Occipital lobe (tissue), 2 donors: ENCODE data around the gene ZNF383. TPM values are rescaled to one million over a fixed set of nuclear protein-coding genes. Genes with fewer than 3 reads are reported as not detected.
"Not testable (repeated sequence)": the region's sequence is repeated elsewhere in the genome, so short reads cannot be mapped to it uniquely, and the experiment has no call there.

ENCODE experiments used
- DNase-seq: peaks from one replicate; lab custom pipeline; 2025; lab: John Stamatoyannopoulos, UW
- total RNA-seq: library from RNA; depleted of rRNA; stranded (reverse); fragments of >200 nt; gene quantifications from one replicate; pipeline ENCODE4 v1.2.3, GENCODE V29; 2014

Gene ZNF383
- 18.9 TPM for total RNA-seq

DNA sequence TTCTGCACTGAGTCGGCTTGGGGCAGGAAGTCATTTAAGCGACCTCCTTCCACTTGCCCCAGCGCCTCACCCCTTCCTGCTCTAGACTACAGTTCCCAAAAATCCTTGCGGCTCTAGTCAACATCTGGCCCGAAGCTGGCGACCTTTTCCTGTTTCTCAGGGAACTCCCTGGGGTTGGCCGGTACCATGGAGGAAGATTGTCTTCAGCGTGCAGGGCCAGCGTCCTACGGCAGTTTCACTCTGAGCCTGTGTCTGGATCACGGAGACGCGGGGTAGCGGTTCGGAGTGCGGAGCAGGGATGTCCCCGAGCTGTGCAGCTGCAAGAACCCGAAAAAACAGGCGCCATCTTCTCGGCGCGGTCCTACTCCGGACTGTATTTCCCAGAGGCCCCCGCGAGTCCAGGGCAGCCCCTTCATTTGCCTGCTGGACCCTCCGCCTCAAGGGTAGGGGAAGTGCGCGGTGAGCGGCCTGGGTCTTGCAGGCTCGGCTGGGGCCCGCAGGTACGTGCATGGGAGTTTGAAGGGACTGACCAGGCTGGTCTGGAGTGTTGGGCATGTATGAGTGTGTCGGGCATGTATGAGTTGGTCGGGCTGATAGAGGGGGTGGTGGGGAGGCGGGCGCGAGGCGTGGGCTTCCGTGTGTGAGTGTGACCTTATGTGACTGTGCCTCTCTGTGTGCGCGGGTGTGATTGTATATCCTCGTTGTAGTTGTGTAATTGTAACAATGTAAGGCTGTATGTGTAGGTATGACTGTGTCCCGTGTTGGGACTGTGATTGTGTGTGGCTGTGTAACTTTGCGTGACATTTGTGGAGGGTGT is at the start of gene ZNF383:
TSS of gene ZNF383 (plus strand) at position 440 of the 817 bp plus-strand sequence. CDS start 12,240 bp downstream, outside the sequence.
- DNase-seq: peak; percentile 93

DNA sequence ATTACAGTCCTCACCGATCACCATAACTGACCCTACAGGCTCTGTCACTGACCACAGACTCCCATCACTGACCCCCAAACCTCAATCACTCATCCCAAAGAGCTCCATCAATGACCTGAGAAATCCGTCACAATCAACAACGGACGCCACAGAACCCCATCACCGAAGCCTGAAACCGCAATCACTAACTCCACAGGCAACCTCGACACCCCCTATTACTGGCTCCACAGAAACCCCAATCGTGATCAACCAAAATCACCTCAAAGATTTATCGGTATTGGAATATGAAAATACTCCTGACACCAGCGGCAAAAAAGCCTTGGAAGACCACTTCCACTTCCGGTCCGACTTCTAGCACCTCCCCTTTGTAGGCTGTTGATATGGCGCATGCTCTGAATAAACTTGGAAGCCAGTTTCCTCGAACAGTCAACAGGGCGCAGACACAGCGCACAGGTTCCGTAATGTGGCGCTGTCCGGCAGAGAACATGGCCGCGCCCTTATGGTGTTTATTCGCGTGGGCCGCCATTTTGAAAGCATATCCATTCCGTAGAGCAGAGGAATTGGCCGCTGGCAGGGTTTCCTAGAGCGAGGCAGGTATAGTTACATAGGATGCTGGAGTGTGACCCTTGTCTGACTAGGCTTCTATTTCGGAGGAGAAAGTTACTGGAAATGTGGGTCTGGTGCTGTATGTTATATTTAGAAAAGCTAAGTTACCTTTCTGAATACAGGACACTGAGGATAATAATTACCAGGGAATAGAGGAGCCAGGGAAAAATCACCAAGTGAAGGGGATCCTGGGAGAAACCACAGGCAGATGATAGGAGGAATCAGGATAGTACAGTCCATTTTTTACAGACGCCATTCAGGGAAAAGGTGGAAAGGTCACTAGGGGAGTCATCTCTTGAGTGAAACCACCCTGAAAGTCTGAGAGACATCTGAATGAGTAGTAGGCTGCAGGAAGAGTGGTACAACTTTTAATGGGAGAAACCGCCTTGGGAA is 45.3 kb upstream of the ZNF383 start, which contains the start of gene ZNF585A:
TSS of gene ZNF585A (minus strand) at position 328 of the 999 bp plus-strand sequence. CDS start 2,785 bp downstream, outside the sequence.
- peak; percentile 88 for DNase-seq

DNA sequence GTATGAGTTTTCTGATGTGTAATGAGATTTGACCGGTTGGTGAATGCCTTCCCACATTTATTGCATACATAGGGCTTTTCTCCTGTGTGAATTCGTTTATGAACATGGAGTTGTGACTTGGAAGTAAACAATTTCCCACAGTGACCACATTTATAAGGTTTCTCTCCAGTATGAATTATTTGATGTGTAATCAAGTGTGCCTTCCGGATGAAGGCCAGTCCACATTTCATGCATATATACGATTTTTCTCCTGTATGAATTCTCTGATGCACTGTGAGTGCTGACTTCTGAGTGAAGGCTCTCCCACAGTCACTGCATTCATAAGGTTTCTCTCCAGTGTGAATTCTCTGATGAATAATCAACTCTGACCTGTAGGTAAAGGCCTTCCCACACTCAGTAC is 31.9 kb upstream of the ZNF383 start:
- DNase-seq: not testable (repeated sequence)

DNA sequence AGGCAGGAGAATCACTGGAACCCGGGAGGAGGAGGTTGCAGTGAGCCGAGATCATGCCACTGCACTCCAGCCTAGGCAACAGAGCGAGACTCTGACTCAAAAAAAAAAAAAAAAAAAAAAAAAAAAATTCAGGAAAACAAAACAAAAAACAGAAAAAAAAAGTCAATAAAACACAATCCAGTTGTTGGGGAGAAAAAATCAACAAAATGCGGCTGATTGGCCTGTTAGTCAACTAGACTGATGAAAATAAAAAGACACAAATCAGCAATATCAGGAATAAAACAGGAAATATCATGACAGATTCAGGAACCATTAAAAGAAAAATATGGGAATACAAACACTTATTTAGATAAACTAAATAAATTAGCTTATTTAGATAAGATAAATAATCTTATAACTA is 22.8 kb upstream of the ZNF383 start:
- DNase-seq: not testable (repeated sequence)

DNA sequence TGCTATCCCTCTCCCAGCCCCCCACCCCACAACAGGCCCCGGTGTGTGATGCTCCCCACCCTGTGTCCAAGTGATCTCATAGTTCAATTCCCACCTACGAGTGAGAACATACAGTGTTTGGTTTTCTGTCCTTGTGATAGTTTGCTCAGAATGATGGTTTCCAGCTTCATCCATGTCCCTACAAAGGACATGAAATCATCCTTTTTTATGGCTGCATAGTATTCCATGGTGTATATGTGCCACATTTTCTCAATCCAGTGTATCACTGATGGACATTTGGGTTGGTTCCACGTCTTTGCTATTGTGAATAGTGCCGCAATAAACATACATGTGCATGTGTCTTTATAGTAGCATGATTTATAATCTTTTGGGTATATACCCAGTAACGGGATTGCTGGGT is 20.9 kb upstream of the ZNF383 start:
- DNase-seq: not testable (repeated sequence)

DNA sequence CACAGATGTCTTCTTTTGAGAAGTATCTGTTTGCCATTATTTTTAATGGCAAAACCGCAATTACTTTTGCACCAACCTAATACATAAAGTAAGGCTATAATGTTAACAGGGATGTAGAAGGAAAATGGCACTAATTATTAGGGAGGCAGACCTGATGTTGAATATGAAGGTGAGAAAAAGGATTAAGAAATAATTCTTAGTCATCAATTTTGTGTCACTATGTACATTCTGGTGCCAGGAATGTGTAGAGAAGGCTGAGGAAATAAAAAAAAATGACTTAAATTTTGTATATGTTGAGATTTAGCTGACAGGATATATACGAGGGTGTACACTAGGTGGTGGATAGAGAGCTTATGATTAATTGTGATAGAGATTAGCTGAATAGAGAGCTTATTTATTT is 20.2 kb upstream of the ZNF383 start:
- no peak for DNase-seq

DNA sequence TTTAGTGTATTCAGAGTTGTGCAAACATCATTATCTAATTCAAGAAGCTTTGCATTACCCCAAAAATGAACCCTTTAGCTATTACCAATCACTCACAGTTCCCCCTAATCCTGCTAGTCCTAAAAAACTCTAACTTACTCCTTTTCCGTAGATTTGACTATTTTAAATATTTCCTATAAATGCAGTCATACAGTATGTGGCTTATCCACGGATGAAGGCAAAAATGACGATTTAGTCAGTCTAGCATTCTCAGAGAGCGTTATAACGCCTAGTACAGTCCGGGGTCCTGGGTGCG is 587 bp upstream of the ZNF383 start:
- DNase-seq: no peak

DNA sequence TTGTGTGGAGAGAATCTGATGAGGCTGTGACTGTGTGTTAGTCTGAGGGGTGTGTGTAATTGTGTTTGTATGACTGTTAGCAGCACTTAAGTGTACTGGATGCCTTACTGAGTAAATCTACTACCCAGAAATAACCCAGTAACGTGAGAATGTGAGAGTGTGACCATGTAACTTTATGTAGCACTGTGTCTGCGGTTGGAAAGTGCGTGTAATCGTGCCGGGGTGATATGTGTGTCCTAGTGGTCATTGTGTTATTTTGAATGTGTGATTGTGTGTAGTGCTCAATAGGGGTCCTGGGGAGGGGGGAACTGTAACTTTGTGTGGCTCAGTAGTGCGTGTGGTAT is 550 bp downstream of the ZNF383 start:
- DNase-seq: no peak

DNA sequence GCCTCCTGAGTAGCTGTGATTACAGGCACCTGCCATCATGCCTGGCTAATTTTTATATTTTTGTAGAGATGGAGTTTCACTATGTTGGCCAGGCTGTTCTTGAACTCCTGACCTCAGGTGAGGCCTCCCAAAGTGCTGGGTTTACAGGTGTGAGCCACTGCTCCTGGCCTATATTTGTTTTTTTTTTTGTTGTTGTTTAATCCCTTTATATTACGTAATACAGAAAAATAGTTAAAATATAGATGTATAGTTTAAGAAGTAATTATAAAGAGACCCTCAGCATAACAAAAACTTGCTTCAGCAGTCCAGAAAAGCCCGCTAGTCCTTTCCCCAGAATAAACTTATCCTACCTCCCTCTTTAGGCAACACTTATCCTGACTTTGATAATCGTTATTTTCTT is 2.4 kb downstream of the ZNF383 start:
- no peak for DNase-seq

DNA sequence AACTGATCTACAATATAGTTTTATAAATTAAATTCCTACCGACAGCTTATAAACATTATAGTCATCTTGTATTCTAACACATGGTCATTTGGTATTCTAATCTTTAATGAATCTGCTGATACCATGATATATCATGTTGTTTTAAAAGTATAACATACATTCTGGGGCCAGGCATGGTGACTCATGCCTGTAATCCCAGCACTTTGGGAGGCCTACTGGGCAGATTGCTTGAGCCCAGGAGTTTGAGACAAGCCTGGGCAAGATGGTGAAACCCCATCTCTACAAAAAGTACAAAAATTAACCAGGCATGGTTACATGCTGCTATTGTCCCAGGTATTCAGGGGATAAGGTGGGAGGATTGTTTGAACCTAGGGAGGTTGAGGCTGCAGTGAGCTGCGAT is 3.1 kb downstream of the ZNF383 start:
- no peak for DNase-seq

DNA sequence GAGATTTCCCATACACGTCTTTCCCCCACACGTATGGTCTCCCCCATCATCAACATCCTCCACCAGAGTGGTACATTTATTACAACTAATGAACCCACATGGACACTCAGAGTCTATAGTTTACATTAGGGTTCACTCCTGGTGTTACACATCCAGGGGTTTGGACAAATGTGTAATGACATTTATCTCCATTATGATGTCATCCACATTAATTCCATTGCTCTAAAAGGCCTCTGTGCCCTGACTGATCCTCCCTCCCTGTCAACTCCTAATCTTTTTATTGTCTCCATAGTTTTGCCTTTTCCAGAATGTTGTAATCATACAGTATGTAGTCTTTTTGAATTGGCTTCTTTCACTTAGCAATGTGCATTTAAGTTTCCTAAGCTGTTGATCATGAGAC is 8.2 kb downstream of the ZNF383 start:
- no peak for DNase-seq

DNA sequence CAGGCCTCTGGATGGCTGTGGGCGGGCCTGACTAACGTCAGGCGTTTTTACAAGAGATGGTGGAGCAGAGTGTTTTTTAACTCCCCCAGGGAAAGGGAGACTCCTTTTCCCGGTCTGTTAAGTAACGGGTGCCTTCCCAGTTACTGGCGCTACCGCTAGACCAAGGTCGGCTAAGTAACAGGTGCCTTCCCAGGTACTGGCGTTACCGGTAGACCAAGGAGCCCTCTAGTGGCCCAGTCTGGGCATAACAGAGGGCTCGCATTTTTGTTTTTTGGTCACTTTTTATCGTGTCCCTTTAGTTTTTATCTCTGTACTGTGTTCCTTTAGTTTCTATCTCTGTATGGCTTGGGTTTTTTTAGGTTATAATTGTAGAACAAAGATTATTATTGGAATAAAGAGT is 10.0 kb downstream of the ZNF383 start:
- DNase-seq: no peak

DNA sequence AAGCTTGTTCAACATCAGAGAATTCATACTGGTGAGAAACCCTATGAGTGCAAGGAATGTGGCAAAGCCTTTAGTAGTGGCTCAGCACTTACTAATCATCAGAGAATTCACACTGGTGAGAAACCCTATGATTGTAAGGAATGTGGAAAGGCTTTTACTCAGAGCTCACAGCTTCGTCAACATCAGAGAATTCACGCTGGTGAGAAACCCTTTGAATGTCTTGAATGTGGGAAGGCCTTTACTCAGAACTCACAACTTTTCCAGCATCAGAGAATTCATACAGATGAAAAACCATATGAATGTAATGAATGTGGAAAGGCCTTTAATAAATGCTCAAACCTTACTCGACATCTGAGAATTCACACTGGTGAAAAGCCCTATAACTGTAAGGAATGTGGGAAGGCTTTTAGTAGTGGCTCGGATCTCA is 25.2 kb downstream of the ZNF383 start:
- no peak for DNase-seq

DNA sequence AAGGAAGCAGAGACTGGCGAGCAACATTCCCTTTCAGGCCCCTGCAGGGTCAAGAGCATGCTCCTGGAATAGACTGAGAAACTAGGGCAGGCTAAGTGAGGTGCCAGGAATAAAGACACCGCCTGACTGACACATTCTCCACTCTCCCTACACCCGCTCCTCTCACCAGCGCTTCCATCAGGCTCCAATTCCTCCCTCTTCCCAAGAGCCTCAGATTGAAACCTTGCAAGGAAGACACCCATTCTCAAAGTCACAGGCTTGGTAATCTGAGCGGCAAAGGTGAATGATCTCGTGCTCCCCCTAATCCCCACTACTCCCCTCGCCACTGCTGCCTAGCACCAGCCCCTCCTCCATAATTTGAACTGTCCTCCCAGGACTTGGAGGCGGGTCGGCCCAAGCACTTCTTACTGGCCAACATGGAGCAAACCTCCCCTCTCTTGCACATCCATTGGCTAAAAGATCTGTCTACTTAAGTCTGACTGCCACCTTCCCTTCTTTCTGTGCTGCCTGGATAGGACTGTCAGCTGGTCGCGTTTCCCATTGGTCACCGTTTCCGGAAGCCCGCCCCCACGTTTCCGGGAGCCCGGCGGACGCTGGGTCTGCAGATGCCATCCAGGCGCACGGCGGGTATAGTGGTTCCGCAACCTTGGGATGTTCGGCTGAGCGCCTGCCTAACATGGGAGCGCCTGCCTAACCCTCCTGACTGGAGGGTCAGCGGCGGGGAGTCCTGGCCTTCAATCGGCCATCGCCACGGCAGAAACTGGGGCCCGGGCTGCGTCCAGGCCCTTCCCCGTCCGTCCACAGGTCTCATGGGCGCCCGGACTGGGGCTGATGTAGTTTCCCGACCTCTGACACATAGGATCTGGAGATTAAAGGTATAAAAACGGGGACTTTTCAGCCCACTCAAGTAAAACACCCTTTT is 33.6 kb downstream of the ZNF383 start:
- peak; percentile 93 for DNase-seq

DNA sequence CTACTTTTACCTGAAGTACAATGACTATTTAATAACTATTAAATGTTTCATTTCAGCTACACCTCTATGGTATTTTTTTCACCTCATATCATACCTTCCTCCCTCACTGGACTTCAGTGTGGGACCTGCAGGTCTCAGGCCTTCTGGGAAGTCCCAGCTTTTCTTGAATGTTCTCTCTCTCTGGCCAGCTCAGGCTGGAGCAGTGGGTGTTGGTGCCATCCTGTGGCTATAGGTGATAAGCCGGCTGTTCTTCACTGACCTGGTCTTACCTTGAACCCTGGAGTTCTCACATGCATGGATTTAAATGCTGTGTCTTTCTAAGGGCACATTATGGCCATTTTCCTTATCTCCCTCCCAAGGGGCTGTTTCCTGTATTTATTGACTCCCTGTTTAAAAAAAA is 45.0 kb downstream of the ZNF383 start:
- not testable (repeated sequence) for DNase-seq

DNA sequence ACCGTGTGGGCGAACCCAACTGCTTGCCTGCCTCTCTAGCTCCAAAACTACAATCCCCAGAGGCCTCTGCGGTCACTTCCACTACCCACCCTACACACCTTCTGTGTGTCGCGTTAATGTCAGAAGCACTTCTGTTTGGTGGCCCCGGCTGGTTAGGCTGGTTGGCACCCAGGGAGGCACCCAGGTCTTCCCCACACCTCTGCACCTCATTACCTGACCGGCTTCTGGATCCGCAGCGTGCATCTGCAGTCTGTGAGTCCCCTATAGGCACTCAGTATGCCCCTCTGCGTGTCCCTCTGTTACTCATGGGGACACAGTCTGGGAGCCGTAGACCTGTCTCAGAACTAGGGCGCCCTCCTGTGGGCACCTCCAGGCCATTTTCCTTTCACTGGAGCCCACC is 49.0 kb downstream of the ZNF383 start:
- DNase-seq: not testable (repeated sequence)

DNA sequence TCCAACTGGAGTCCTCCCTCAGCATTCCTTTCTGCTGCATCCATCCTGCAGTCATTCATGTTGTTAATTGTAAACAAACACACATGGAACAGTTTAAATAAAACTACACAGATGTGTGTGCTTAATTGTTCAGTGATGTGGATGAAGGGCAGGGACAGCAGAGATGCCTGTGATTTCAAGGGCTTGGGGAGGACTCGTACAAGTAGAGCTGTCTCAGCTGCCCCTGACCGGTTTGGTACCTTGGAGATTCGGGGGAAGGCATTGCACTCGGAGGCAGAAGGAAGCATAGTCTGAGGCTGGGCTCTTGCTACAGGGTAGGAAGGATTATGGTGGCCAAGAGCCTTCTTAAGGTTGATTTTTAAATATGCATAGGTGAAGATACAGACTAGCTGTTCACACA is 49.7 kb downstream of the ZNF383 start:
- not testable (repeated sequence) for DNase-seq

DNA sequence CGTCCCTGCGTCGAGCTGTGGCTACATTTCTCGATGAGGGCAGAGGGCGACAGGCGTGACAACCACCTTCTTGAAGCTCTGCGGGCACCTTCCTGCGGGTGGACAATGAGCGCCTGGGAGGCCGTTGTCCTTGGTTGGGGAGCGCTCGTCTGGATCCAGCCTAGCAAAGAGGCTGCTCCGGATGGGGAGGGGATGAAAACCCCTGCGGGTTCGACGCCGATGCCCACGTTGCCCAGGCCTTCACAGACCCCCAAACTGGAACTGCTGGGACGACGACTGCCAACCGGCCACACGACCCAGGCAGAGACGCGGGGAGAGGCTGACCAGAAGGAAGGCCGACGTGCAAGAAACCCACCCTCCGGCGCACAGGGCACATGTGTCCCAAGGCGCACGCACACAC is 62.6 kb downstream of the ZNF383 start:
- DNase-seq: not testable (repeated sequence)

DNA sequence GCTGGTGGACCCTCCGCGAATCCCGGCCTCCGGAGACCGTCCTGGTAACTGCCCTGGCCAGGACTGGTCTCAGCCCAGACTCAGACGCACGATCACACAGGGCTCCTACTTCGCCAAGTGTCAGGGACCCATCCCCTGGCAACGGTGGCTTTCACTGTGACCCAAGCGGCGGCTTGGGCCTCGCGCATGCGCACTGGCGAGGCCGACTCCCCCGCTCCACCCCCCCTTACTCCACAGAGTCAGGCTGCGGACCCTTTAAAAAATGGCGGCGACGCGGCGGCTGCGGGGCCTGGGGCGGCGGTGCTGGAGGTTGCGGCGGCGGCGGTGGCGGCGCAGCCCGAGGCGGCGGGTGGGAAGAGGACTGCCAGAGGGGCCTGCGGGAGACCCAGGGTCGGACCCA is 66.0 kb downstream of the ZNF383 start:
- DNase-seq: not testable (repeated sequence)

DNA sequence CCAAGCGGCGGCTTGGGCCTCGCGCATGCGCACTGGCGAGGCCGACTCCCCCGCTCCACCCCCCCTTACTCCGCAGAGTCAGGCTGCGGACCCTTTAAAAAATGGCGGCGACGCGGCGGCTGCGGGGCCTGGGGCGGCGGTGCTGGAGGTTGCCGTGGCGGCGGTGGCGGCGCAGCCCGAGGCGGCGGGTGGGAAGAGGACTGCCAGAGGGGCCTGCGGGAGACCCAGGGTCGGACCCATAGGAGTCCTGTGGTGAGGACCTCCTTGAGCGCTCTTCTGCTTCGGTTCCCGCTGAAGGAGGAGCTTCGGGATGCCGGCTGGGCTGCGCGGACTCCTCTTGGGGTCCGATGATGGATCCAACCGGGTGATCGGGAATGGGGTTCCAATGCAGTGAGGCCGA is 71.2 kb downstream of the ZNF383 start:
- not testable (repeated sequence) for DNase-seq
